Fibroblast of villous mesenchyme (primary cell): ENCODE results near the gene RTEL1. TPM values are rescaled to one million over a fixed set of nuclear protein-coding genes. Genes with fewer than 3 reads are reported as not detected.

ENCODE experiments used
- DNase-seq: peaks from one replicate; pipeline ENCODE4 v3.0.0-alpha.2; 2010; ENCODE audit warnings: low read depth
- H3K4me3 ChIP-seq: 2 replicates; pipeline ENCODE4 v1.5.1; 2011; ENCODE audit warnings: low read depth, mild to moderate bottlenecking, low read length
- CTCF ChIP-seq: IDR thresholded peaks from 2 replicates; pipeline ENCODE4 v1.5.1; 2012; ENCODE audit warnings: low read depth, mild to moderate bottlenecking, low read length; ENCODE audit not compliant: insufficient read depth
- total RNA-seq: library from RNA; depleted of rRNA; stranded (reverse); fragments of >200 nt; gene quantifications from 2 replicates; pipeline ENCODE4 v1.2.3, GENCODE V29; 2012

Gene RTEL1
- total RNA-seq, 1 donor = 11.7 TPM

- no peak overlapping the region for H3K4me3 ChIP-seq
- no peak for TF ChIP-seq CTCF
- DNase-seq = no peak
These were observed 33.8 kb downstream of the RTEL1 start for GRCh38 chr20:63691711-63692435.

GRCh38 chr20:63692436-63693082 lies 34.4 kb downstream of the RTEL1 start:
- peak; percentile 24 for TF ChIP-seq CTCF
- no peak for DNase-seq
- H3K4me3 ChIP-seq = no peak overlapping the region

- TF ChIP-seq CTCF = no peak
- DNase-seq = no peak
These were observed 35.1 kb downstream of the RTEL1 start for GRCh38 chr20:63693083-63693732.

GRCh38 chr20:63693733-63694583 lies 35.8 kb downstream of the RTEL1 start:
- no peak for TF ChIP-seq CTCF
- no peak overlapping the region for H3K4me3 ChIP-seq
- no peak for DNase-seq

More at GRCh38 chr20:63693083-63693732, 35.1 kb downstream of the RTEL1 start:
- no peak overlapping the region for H3K4me3 ChIP-seq

- TF ChIP-seq CTCF = no peak
- DNase-seq = no peak
- no peak overlapping the region for H3K4me3 ChIP-seq
These were observed 36.7 kb downstream of the RTEL1 start for GRCh38 chr20:63694584-63695423.
